Fibroblast of mammary gland (primary cell): ENCODE results near the gene GTF2B.
"Not testable (repeated sequence)": the region's sequence is repeated elsewhere in the genome, so short reads cannot be mapped to it uniquely, and the experiment has no call there.

ENCODE experiments used
- DNase-seq: peaks from one replicate; pipeline ENCODE4 v3.0.0-alpha.2; 2010; ENCODE audit warnings: low read depth
- H3K4me3 ChIP-seq: 2 replicates; pipeline ENCODE4 v1.5.1; 2011; ENCODE audit warnings: low read depth, mild to moderate bottlenecking, low read length, moderate library complexity; ENCODE audit not compliant: control insufficient read depth
- CTCF ChIP-seq: conservative IDR thresholded peaks from 2 replicates; pipeline ENCODE4 v1.5.1; 2011; ENCODE audit warnings: low read depth, low read length, inconsistent platforms; ENCODE audit not compliant: control insufficient read depth, insufficient read depth

Gene GTF2B

GRCh38 chr1:88847643-88848042, 43.7 kb downstream of the GTF2B start:
- no peak overlapping the region for H3K4me3 ChIP-seq
- TF ChIP-seq CTCF = no peak

GRCh38 chr1:88825721-88826120, 65.6 kb downstream of the GTF2B start:
- TF ChIP-seq CTCF = no peak
- no peak for DNase-seq
- H3K4me3 ChIP-seq = no peak overlapping the region

More at GRCh38 chr1:88847643-88848042, 43.7 kb downstream of the GTF2B start:
- peak; percentile 2 for DNase-seq

- H3K4me3 ChIP-seq, DNase-seq: not testable (repeated sequence)
Measured at GRCh38 chr1:88819642-88820041, 71.7 kb downstream of the GTF2B start.

GRCh38 chr1:88813471-88813870, 77.9 kb downstream of the GTF2B start:
- DNase-seq = no peak
- no peak overlapping the region for H3K4me3 ChIP-seq
- no peak for TF ChIP-seq CTCF

- no peak for TF ChIP-seq CTCF
- DNase-seq = no peak
- H3K4me3 ChIP-seq = no peak overlapping the region
Measured at GRCh38 chr1:88812366-88812765, 79.0 kb downstream of the GTF2B start.

- no peak overlapping the region for H3K4me3 ChIP-seq
- TF ChIP-seq CTCF = no peak
- DNase-seq = no peak
Measured at GRCh38 chr1:88803444-88803843, 87.9 kb downstream of the GTF2B start.

GRCh38 chr1:88802950-88803349, 88.4 kb downstream of the GTF2B start:
- no peak overlapping the region for H3K4me3 ChIP-seq
- no peak for TF ChIP-seq CTCF
- DNase-seq = peak; percentile 66
